ENCODE measurements around the gene PCBP3. TPM values are rescaled to one million over a fixed set of nuclear protein-coding genes. Genes with fewer than 3 reads are reported as not detected.

PCBP3 gene
- total RNA-seq, 1 experiment from 2014 or later = 10.9 TPM

DNA sequence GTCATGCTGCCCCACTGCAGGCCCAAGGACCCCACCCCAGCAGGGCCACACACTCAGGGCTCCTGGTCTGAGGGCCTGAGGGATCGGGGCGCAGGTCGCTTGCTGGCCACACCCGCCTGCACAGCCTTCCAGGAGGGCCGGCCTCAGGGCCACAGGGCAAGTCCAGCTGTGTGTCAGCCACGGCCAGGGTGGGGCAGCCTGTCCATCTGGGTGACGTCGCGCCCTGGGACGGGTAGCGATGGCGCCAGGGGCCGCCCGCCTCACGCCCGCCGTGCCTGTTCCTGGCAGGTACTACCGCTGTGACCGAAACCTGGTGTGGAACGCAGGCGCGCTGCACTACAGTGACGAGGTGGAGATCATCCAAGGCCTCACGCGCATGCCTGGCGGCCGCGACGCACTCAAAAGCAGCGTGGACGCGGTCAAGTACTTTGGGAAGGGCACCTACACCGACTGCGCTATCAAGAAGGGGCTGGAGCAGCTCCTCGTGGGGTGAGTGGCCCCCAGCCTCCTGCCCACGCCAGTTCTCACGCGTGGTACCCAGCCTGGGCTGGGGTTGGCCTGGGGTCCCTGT is 340.5 kb downstream of the PCBP3 start:
- H3K27ac ChIP-seq (ENCODE audit: insufficient read length, low read depth, low read length) = no peak overlapping the region
- H3K23ac ChIP-seq (ENCODE audit: insufficient read length, low read depth, low read length) = no peak overlapping the region
- H2BK15ac ChIP-seq (ENCODE audit: low read depth, low read length) = no peak overlapping the region
- no peaks in the 10 kb centered on the region for H3K4me1 ChIP-seq (ENCODE audit: insufficient read depth, low read length)
- no peak overlapping the region for H2AK5ac ChIP-seq (ENCODE audit: insufficient read length, low read length)
- no peak overlapping the region for H3K9ac ChIP-seq (ENCODE audit: extremely low read depth, insufficient read length, low read length)
- H4K91ac ChIP-seq (ENCODE audit: insufficient read length, low read depth, low read length) = no peak overlapping the region
- no peak overlapping the region for H2AFZ ChIP-seq (ENCODE audit: low read length)
- H3K9me3 Mint-ChIP-seq = no peaks in the 10 kb centered on the region
- no peak overlapping the region for H4K5ac ChIP-seq (ENCODE audit: insufficient read length, low read depth, low read length)
- no peak overlapping the region for H3K27ac Mint-ChIP-seq
- H3K23me2 ChIP-seq (ENCODE audit: insufficient read length, low read depth, low read length, poor library complexity, severe bottlenecking) = peaks cover 14% of the 10 kb centered on the region
- no peak overlapping the region for H2BK12ac ChIP-seq (ENCODE audit: insufficient read length, low read depth, low read length)
- H2BK120ac ChIP-seq (ENCODE audit: low read depth, low read length, poor library complexity, severe bottlenecking) = no peak overlapping the region
- H2BK5ac ChIP-seq (ENCODE audit: insufficient read length, low read length) = no peak overlapping the region
- peaks cover 15 to 27% (median 17%) of the 10 kb centered on the region in 3 experiments for H3K36me3 Mint-ChIP-seq (ENCODE audit: insufficient read depth in 1 of 3, low read depth in 3 of 3)
- DNase-seq = no peak
- no peak overlapping the region for H3K14ac ChIP-seq (ENCODE audit: insufficient read depth, low read length)
- H3K9me3 ChIP-seq (ENCODE audit: control insufficient read depth, low read depth, low read length) = no peaks in the 10 kb centered on the region
- peaks cover 4 to 6% of the 10 kb centered on the region in 2 experiments; a peak in 3 of 4 replicates for H3K4me1 Mint-ChIP-seq
- no peaks in the 10 kb centered on the region for H3K79me1 ChIP-seq (ENCODE audit: insufficient read depth, low read depth, low read length, poor library complexity, severe bottlenecking)
- H4K20me1 ChIP-seq (ENCODE audit: control insufficient read depth, insufficient read depth, insufficient read length) = peaks cover 2% of the 10 kb centered on the region
- TF ChIP-seq, protein P1, sequence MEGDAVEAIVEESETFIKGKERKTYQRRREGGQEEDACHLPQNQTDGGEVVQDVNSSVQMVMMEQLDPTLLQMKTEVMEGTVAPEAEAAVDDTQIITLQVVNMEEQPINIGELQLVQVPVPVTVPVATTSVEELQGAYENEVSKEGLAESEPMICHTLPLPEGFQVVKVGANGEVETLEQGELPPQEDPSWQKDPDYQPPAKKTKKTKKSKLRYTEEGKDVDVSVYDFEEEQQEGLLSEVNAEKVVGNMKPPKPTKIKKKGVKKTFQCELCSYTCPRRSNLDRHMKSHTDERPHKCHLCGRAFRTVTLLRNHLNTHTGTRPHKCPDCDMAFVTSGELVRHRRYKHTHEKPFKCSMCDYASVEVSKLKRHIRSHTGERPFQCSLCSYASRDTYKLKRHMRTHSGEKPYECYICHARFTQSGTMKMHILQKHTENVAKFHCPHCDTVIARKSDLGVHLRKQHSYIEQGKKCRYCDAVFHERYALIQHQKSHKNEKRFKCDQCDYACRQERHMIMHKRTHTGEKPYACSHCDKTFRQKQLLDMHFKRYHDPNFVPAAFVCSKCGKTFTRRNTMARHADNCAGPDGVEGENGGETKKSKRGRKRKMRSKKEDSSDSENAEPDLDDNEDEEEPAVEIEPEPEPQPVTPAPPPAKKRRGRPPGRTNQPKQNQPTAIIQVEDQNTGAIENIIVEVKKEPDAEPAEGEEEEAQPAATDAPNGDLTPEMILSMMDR (conservative IDR thresholded peaks at IDR 0.05) = no peak
- H3K4me3 Mint-ChIP-seq = no peak overlapping the region
- no peak overlapping the region for H2BK20ac ChIP-seq (ENCODE audit: low read depth, low read length, poor library complexity, severe bottlenecking)
- no peak overlapping the region for H3K4me2 ChIP-seq (ENCODE audit: insufficient read depth, insufficient read length, low read length)
- H3K27me3 Mint-ChIP-seq (ENCODE audit: low read depth) = peaks cover 5% of the 10 kb centered on the region
- H3K56ac ChIP-seq (ENCODE audit: insufficient read length, low read depth, low read length) = no peak overlapping the region
- H3K18ac ChIP-seq (ENCODE audit: insufficient read length, low read depth, low read length) = no peak overlapping the region
- no peak overlapping the region for H3T11ph ChIP-seq (ENCODE audit: low read length)
- H3K27me3 ChIP-seq (ENCODE audit: insufficient read depth, low read length) = no peaks in the 10 kb centered on the region; the same call in 1 of the 2 replicates
- H4K8ac ChIP-seq (replicated peaks; ENCODE audit: insufficient read length, low read depth, low read length) = no peak overlapping the region
- no peaks in the 10 kb centered on the region for H3K79me2 ChIP-seq (ENCODE audit: insufficient read depth, low read length)
- H3K4ac ChIP-seq (ENCODE audit: low read depth, low read length) = no peak overlapping the region
- no CpG with 5 or more reads among the region's 38 CpGs for WGBS (ENCODE audit: extremely low coverage, insufficient read length, low lambda C conversion rate)
